HEK293T (cell line): ENCODE measurements around the gene NLGN2.

Experiments
- BHLHE40 ChIP-seq: fragments of 450-650 bp; IDR thresholded peaks from 2 replicates; pipeline ENCODE4 v1.6.1; 2016; ENCODE audit warnings: mild to moderate bottlenecking, moderate library complexity, borderline replicate concordance
- CTBP1 ChIP-seq: fragments of 450-650 bp; IDR thresholded peaks from 2 replicates; pipeline ENCODE4 v1.6.1; 2016; ENCODE audit warnings: borderline replicate concordance
- ELF4 ChIP-seq: fragments of 450-650 bp; IDR thresholded peaks from 2 replicates; pipeline ENCODE4 v1.6.1; 2017; ENCODE audit warnings: antibody characterized with exemption
- FOXA1 ChIP-seq: fragments of 450-650 bp; IDR thresholded peaks from 2 replicates; pipeline ENCODE4 v1.6.1; 2016; ENCODE audit warnings: mild to moderate bottlenecking
- FOXM1 ChIP-seq: fragments of 450-650 bp; IDR thresholded peaks from 2 replicates; pipeline ENCODE4 v1.6.1; 2017; ENCODE audit warnings: mild to moderate bottlenecking, borderline replicate concordance
- SP1 ChIP-seq: fragments of 450-650 bp; IDR thresholded peaks from 2 replicates; pipeline ENCODE4 v1.6.1; 2017
- SUZ12 ChIP-seq: fragments of 450-650 bp; IDR thresholded peaks from 2 replicates; pipeline ENCODE4 v1.6.1; 2016; ENCODE audit warnings: mild to moderate bottlenecking

- TF ChIP-seq ELF4, result no peak
- no peak for TF ChIP-seq SUZ12
- TF ChIP-seq SP1, result no peak
- TF ChIP-seq BHLHE40, result no peak
- TF ChIP-seq FOXA1, result no peak
- TF ChIP-seq CTBP1, result no peak
- TF ChIP-seq FOXM1, result no peak
These were observed 30.4 kb downstream of the NLGN2 start for GRCh38 chr17:7437950-7438614.
